GM12892 (cell line): Measurements from ENCODE around the gene MAN2A1.

ENCODE experiments used
- DNase-seq: peaks from one replicate; pipeline ENCODE4 v3.0.0; 2011; ENCODE audit not compliant: insufficient read length
- FAIRE-seq: peaks from 2 replicates; lab custom pipeline; 2011; peaks lifted over from hg19 to GRCh38; lab: Jason Lieb, UNC
- POLR2A ChIP-seq: IDR thresholded peaks from 2 replicates; pipeline ENCODE4 v1.6.1; 2011; ENCODE audit warnings: low read depth, low read length, control low read depth
- POLR2AphosphoS5 ChIP-seq: IDR thresholded peaks from 2 replicates; pipeline ENCODE4 v1.6.1; 2011; ENCODE audit warnings: low read depth, low read length, control low read depth
- TAF1 ChIP-seq: IDR thresholded peaks from 2 replicates; pipeline ENCODE4 v1.6.1; 2011; ENCODE audit warnings: low read depth, mild to moderate bottlenecking, control low read depth, low read length, borderline replicate concordance

The MAN2A1 gene

GRCh38 chr5:109713453-109713852 is 23.7 kb downstream of the MAN2A1 start:
- no peak for FAIRE-seq
- TF ChIP-seq POLR2AphosphoS5 (no peak), TAF1 (no peak), POLR2A (no peak)
- DNase-seq, result no peak

DNA sequence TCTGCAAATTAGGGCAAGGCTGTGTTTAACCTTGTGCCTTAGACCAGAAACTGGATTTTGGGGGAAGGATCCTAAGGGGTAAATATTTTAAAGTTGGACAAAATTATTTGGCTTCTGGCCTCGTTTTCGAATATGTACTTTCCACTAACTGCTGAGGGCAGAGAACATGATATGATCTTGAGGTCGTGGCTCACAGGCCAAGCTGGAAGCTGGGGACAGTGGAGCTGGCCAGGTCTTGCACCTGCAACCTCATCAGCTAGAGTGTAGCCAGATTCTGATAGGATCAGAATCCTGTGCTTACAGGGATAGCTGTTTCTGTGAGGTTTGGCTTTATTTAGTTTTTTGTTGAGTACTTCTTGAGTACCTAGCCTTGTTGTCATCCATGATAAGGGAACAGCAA is 24.9 kb downstream of the MAN2A1 start:
- no peak for FAIRE-seq
- TF ChIP-seq POLR2A, result no peak
- TF ChIP-seq TAF1, result no peak
- no peak for TF ChIP-seq POLR2AphosphoS5
- DNase-seq, result no peak

GRCh38 chr5:109718216-109718615 is 28.5 kb downstream of the MAN2A1 start:
- FAIRE-seq, result no peak
- no peak for DNase-seq
- TF ChIP-seq POLR2A (no peak), POLR2AphosphoS5 (no peak), TAF1 (no peak)

- no peak for FAIRE-seq
Measured at GRCh38 chr5:109718632-109719031, 28.9 kb downstream of the MAN2A1 start.

GRCh38 chr5:109719978-109720377 is 30.3 kb downstream of the MAN2A1 start:
- no peak for DNase-seq
- TF ChIP-seq TAF1 (no peak), POLR2A (no peak), POLR2AphosphoS5 (no peak)
- no peak for FAIRE-seq

More at GRCh38 chr5:109718632-109719031, 28.9 kb downstream of the MAN2A1 start:
- no peak for TF ChIP-seq POLR2AphosphoS5
- no peak for TF ChIP-seq TAF1
- TF ChIP-seq POLR2A, result no peak
- no peak for DNase-seq

DNA sequence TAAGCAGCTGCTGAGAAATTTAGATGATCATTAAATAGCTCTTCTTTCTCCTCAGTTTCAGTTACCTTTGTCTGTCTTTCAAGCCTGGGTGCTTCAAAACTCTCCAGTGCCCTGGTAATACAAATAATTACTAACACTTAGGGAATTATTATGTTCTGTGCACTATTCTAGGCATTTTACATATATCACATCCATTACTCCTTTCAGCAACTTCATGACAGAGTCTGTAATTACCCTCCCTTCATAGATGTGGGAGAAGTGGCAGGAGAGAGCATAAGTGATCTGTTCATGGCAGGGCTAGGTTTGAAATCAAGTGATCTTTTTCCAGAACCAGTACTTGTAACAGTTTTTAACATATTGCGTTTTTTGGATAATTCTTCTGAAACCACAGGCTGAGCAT is 32.0 kb downstream of the MAN2A1 start:
- TF ChIP-seq POLR2AphosphoS5, result no peak
- TF ChIP-seq POLR2A, result no peak
- no peak for TF ChIP-seq TAF1
- DNase-seq (no peak), FAIRE-seq (no peak)

GRCh38 chr5:109723606-109724005 is 33.9 kb downstream of the MAN2A1 start:
- DNase-seq, result no peak
- no peak for FAIRE-seq
- TF ChIP-seq POLR2AphosphoS5 (no peak), POLR2A (no peak), TAF1 (no peak)

DNA sequence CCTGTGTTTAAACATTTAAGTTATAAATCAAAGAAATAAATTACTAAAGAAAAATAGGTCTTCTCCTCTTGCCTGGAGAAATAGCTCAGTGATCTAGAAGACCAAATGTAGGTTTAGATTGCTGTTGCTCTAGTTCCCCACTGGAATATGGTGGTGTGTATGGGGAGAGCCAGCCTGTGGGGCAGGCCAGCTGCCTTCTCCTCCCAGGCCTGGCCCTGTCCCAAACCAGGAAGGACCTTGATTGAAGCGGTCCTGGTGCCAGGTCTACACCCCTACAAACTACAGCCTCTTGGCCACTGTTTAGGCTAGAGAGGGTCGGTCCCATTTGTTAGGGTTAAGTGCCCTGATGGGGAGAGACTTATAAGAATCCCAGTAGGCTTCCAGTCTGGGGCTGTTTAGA is 35.4 kb downstream of the MAN2A1 start:
- FAIRE-seq (peak; percentile 78), DNase-seq (no peak)
- TF ChIP-seq POLR2AphosphoS5 (no peak), POLR2A (no peak), TAF1 (no peak)

GRCh38 chr5:109739741-109740728 is 50.3 kb downstream of the MAN2A1 start:
- TF ChIP-seq POLR2AphosphoS5 (no peak), TAF1 (no peak)
- DNase-seq (no peak), FAIRE-seq (no peak)

DNA sequence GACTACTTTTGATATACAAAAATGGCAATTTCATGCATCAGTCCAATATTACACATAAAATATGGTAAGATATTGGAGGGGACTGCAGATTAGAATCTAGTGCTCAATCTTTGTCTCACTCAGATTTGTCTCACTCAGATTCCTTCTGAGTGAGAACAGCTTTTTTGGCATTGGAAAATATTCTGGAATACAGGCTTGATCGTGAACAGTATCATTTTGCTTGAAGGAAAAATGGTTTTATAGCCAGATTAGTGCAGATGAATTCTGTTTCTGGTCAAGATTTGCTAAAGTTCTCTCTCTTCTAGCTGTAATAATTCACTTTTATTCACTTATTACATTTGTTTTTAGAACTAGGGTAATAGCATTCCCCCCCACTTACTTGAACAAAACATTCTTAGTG is 51.2 kb downstream of the MAN2A1 start:
- FAIRE-seq (no peak), DNase-seq (no peak)
- TF ChIP-seq POLR2A, result no peak

DNA sequence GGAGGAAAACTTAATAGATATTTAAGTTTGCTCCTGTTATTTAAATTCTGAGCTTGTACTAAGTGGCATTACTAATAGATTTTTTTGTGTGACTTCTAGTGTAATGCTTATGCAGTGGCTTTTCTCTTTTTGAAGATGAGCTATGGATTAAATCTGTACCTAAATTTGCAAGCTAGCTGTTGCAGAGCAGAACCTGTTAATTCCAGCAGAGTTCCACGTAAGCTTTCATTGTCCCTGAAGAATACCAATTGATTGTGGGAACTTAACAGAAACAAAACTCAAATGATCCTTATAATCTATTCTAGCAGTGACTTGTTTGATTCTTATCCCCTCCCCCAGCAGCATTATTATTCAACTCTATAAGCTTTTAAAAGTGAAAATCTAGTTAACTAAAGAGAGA is 51.7 kb downstream of the MAN2A1 start:
- no peak for FAIRE-seq
- no peak for TF ChIP-seq TAF1
- no peak for DNase-seq

DNA sequence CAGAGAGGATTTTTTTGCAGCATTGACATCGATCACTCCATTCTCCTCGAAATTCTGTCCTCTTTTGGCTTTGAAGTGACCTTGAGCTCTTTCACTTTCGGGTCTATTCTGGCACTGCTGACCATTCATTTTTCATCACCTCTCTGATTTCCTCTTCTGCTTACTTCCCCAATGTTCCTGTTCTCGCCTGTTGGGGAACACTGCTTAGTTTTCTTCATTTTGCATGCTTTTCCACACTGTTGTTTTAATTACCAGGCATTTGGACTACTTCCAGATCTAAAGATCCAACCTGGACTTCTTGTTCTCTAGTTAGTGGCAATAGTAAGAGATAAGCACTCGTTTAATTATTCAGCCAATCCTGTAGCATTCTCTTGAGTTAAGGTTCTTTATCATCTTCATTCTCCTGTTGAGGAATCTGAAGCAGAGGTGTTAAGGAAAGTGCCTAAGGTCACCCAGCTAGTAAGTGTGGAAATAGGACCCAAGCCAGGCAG is 53.4 kb downstream of the MAN2A1 start:
- FAIRE-seq (no peak), DNase-seq (no peak)
- no peak for TF ChIP-seq TAF1
- TF ChIP-seq POLR2A, result no peak
- no peak for TF ChIP-seq POLR2AphosphoS5
